ENCODE results near the gene MARCHF3.

DNA sequence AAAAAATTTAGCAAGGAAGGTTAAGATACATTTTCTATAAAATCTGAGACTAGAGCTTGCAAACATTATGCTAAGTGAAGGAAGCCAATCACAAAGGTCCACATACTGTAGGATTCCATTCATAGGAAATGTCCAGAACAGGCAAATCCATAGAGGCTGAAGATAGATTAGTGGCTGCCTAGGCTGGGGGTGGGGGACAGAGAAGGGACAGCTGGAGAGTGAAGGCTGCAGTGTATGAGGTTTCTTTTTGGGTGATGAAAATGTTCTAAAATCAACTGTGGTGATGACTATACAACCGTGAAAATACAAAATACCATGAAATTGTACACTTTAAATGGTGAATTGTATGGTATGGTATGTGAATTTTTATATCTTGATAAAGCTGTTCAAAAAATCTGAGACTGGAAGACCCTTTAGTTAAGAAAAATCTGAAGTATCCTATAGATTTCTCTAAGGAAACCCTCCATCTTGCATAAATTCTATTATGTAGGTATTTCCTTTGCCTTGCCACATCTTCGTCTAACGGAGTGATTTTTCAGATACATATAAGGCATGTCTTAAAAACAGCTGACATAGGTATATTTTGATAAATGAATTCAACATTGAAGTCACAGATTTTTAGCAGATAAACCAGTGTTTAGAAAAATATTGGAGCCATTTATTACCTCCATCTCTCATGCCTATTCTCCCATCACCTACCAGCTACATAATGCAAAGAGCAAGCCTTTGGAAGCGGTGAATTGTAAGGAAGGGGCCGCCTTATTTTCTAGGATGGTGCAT, 132.3 kb downstream of the MARCHF3 start:
- TF ChIP-seq BHLHE40 (IDR thresholded peaks at IDR 0.05; ENCODE audit: borderline replicate concordance) (no peak), NFRKB (IDR thresholded peaks at IDR 0.05) (no peak)
